ENCODE data around the gene NFYA. TPM values are rescaled to one million over a fixed set of nuclear protein-coding genes. Genes with fewer than 3 reads are reported as not detected.

Gene NFYA
- total RNA-seq, 1 experiment from 2014 or later, result 43.0 TPM

GRCh38 chr6:41038205-41038604 is 34.6 kb upstream of the NFYA start:
- H3K4ac ChIP-seq (ENCODE audit: low read depth, low read length), result no peak overlapping the region
- H3T11ph ChIP-seq (ENCODE audit: low read length), result no peak overlapping the region
- H3K4me3 Mint-ChIP-seq, result no peak overlapping the region; a peak in 1 of 5 replicates
- H3K27me3 ChIP-seq (ENCODE audit: insufficient read depth, low read length), result no peaks in the 10 kb centered on the region
- no peak overlapping the region for H3K14ac ChIP-seq (ENCODE audit: insufficient read depth, low read length)
- no peak overlapping the region for H3K27ac ChIP-seq (ENCODE audit: insufficient read length, low read depth, low read length)
- no peak overlapping the region for H2BK12ac ChIP-seq (ENCODE audit: insufficient read length, low read depth, low read length)
- H2BK120ac ChIP-seq (ENCODE audit: low read depth, low read length, poor library complexity, severe bottlenecking), result no peak overlapping the region
- no peaks in the 10 kb centered on the region for H3K36me3 Mint-ChIP-seq (ENCODE audit: insufficient read depth in 1 of 3, low read depth in 3 of 3)
- no peak overlapping the region for H3K56ac ChIP-seq (ENCODE audit: insufficient read length, low read depth, low read length)
- no peak overlapping the region for H3K4me2 ChIP-seq (ENCODE audit: insufficient read depth, insufficient read length, low read length)
- TF ChIP-seq CTCF (conservative IDR thresholded peaks at IDR 0.05), result no peak
- H3K9ac ChIP-seq (ENCODE audit: extremely low read depth, insufficient read length, low read length), result no peak overlapping the region
- H4K20me1 ChIP-seq (ENCODE audit: control insufficient read depth, insufficient read depth, insufficient read length), result no peaks in the 10 kb centered on the region
- H3K9me3 ChIP-seq (ENCODE audit: control insufficient read depth, low read depth, low read length), result no peaks in the 10 kb centered on the region
- H4K8ac ChIP-seq (replicated peaks; ENCODE audit: insufficient read length, low read depth, low read length), result no peak overlapping the region
- no peak overlapping the region for H3K27ac Mint-ChIP-seq
- no peak for DNase-seq
- H3K79me2 ChIP-seq (ENCODE audit: insufficient read depth, low read length), result no peaks in the 10 kb centered on the region
- no peak overlapping the region for H2AFZ ChIP-seq (ENCODE audit: low read length)
- WGBS (ENCODE audit: extremely low coverage, insufficient read length, low lambda C conversion rate), result no CpG with 5 or more reads among the region's 3 CpGs
- H2AK5ac ChIP-seq (ENCODE audit: insufficient read length, low read length), result no peak overlapping the region
- no peak overlapping the region for H4K91ac ChIP-seq (ENCODE audit: insufficient read length, low read depth, low read length)
- H2BK15ac ChIP-seq (ENCODE audit: low read depth, low read length), result no peak overlapping the region
- H3K27me3 Mint-ChIP-seq (ENCODE audit: low read depth), result no peaks in the 10 kb centered on the region; the same call in 1 of the 2 replicates
- no peaks in the 10 kb centered on the region for H3K4me1 ChIP-seq (ENCODE audit: insufficient read depth, low read length)
- no peak overlapping the region for H2BK5ac ChIP-seq (ENCODE audit: insufficient read length, low read length)
- H3K18ac ChIP-seq (ENCODE audit: insufficient read length, low read depth, low read length), result no peak overlapping the region
- no peaks in the 10 kb centered on the region; a peak in 1 of 5 replicates for H3K9me3 Mint-ChIP-seq
- no peak overlapping the region for H2BK20ac ChIP-seq (ENCODE audit: low read depth, low read length, poor library complexity, severe bottlenecking)
- no peaks in the 10 kb centered on the region for H3K23me2 ChIP-seq (ENCODE audit: insufficient read length, low read depth, low read length, poor library complexity, severe bottlenecking)
- H3K23ac ChIP-seq (ENCODE audit: insufficient read length, low read depth, low read length), result no peak overlapping the region
- peaks cover 12 to 13% of the 10 kb centered on the region in 2 experiments for H3K4me1 Mint-ChIP-seq
- no peaks in the 10 kb centered on the region for H3K79me1 ChIP-seq (ENCODE audit: insufficient read depth, low read depth, low read length, poor library complexity, severe bottlenecking)
- H4K5ac ChIP-seq (ENCODE audit: insufficient read length, low read depth, low read length), result no peak overlapping the region

All from H9 (cell line).